HepG2 (cell line): ENCODE data around the gene HIPK2. TPM values are rescaled to one million over a fixed set of nuclear protein-coding genes. Genes with fewer than 3 reads are reported as not detected.
A peak's percentile ranks its signal among the peaks of the same experiment; 100 is the strongest.

Experiments
- ASH2L ChIP-seq: fragments of 300-600, 200-600 bp; sonication (generic); IDR thresholded peaks from 2 replicates; pipeline ENCODE4 v1.7.0; 2017; ENCODE audit warnings: low read depth, mild to moderate bottlenecking, moderate library complexity, mixed read lengths, low read length; ENCODE audit not compliant: insufficient read length
- EED ChIP-seq: sonication (generic); formaldehyde crosslinking; IDR thresholded peaks from 2 replicates; pipeline ENCODE4 v1.5.0; 2020; ENCODE audit warnings: mild to moderate bottlenecking, missing genetic modification reagents
- FUBP1 ChIP-seq: sonication (generic); formaldehyde crosslinking; IDR thresholded peaks from 2 replicates; pipeline ENCODE4 v1.5.1; 2020; ENCODE audit warnings: missing genetic modification reagents, mild to moderate bottlenecking, borderline replicate concordance
- GTF2F1 ChIP-seq: fragments of 150-350 bp; IDR thresholded peaks from 2 replicates; pipeline ENCODE4 v1.6.1; 2014; ENCODE audit warnings: low read length
- HNF4A ChIP-seq: sonication (generic); formaldehyde crosslinking; IDR thresholded peaks from 2 replicates; pipeline ENCODE4 v1.4.0; 2020; ENCODE audit warnings: missing genetic modification reagents
- KDM1A ChIP-seq: IDR thresholded peaks from 2 replicates; pipeline ENCODE4 v1.6.1; 2016; ENCODE audit warnings: missing compliant biosample characterization
- KDM3A ChIP-seq: IDR thresholded peaks from 2 replicates; pipeline ENCODE4 v1.6.1; 2018; ENCODE audit warnings: low read depth, missing compliant biosample characterization
- NCOA5 ChIP-seq: sonication (generic); formaldehyde crosslinking; IDR thresholded peaks from 2 replicates; pipeline ENCODE4 v1.4.0; 2020; ENCODE audit warnings: missing genetic modification reagents
- PAF1 ChIP-seq: IDR thresholded peaks from 2 replicates; pipeline ENCODE4 v1.6.1; 2016; ENCODE audit warnings: missing genetic modification reagents, missing compliant biosample characterization
- UBTF ChIP-seq: sonication (generic); formaldehyde crosslinking; IDR thresholded peaks from 2 replicates; pipeline ENCODE4 v1.4.0; 2020; ENCODE audit warnings: mild to moderate bottlenecking, missing genetic modification reagents
- ZBTB1 ChIP-seq: sonication (generic); formaldehyde crosslinking; IDR thresholded peaks from 2 replicates; pipeline ENCODE4 v1.4.0; 2020; ENCODE audit warnings: missing genetic modification reagents, borderline replicate concordance
- ZFP1 ChIP-seq: IDR thresholded peaks from 2 replicates; pipeline ENCODE4 v1.6.1; 2016
- ZNF20 ChIP-seq: sonication (generic); formaldehyde crosslinking; IDR thresholded peaks from 2 replicates; pipeline ENCODE4 v1.4.0; 2020; ENCODE audit warnings: mild to moderate bottlenecking, moderate library complexity, missing genetic modification reagents
- ZNF282 ChIP-seq: fragments of 450-650 bp; IDR thresholded peaks from 2 replicates; pipeline ENCODE4 v1.6.1; 2018; ENCODE audit not compliant: partially characterized antibody
- ZNF3 ChIP-seq: IDR thresholded peaks from 2 replicates; pipeline ENCODE4 v1.7.0; 2017; ENCODE audit warnings: inconsistent platforms
- ZNF567 ChIP-seq: sonication (generic); formaldehyde crosslinking; IDR thresholded peaks from 2 replicates; pipeline ENCODE4 v1.8.1; 2023; ENCODE audit warnings: mild to moderate bottlenecking, missing genetic modification reagents, borderline replicate concordance
- ZNF597 ChIP-seq: sonication (generic); formaldehyde crosslinking; IDR thresholded peaks from 2 replicates; pipeline ENCODE4 v1.5.0; 2020; ENCODE audit warnings: missing genetic modification reagents
- ZNF670 ChIP-seq: sonication (generic); formaldehyde crosslinking; IDR thresholded peaks from 2 replicates; pipeline ENCODE4 v1.8.0; 2022; ENCODE audit warnings: mild to moderate bottlenecking, missing genetic modification reagents, borderline replicate concordance
- ZNF678 ChIP-seq: sonication (generic); formaldehyde crosslinking; IDR thresholded peaks from 2 replicates; pipeline ENCODE4 v1.4.0; 2020; ENCODE audit warnings: mild to moderate bottlenecking, missing genetic modification reagents
- ZNF687 ChIP-seq: sonication (generic); formaldehyde crosslinking; IDR thresholded peaks from 2 replicates; pipeline ENCODE4 v1.5.1; 2020; ENCODE audit warnings: mild to moderate bottlenecking, missing genetic modification reagents, moderate library complexity
- polyA plus RNA-seq, 8 experiments: library from polyadenylated mRNA; depleted of rRNA in 3 of 8; stranded (reverse) in 7 of 8; unstranded in 1 of 8; fragments of >200 nt; fragmentation: Illumina TruSeq in 4 of 8; extraction: Trizol in 4 of 8; gene quantifications; 2 replicates each; pipeline versions ENCODE4 v1.2.1 to v1.2.3, GENCODE V29; 2011 to 2016; ENCODE audit warnings: low read depth in 4 of 8, missing spikeins in 1 of 8, mixed read lengths in 1 of 8; ENCODE audit not compliant: insufficient read depth in 1 of 8
- total RNA-seq, 5 experiments: library from RNA; depleted of rRNA; stranded (reverse); fragments of >200 nt; fragmentation: Illumina TruSeq; extraction: Trizol; gene quantifications; 2 replicates each; pipeline ENCODE4 v1.2.3, GENCODE V29; 2016; ENCODE audit warnings: low read depth in 1 of 5

HIPK2 gene
- total and polyA plus RNA-seq, 2 of the 13 experiments (the other 11 are each of a cell fraction or from before 2014, with no cell fraction given): 14.4 to 20.2 TPM

GRCh38 chr7:139679731-139680594, 97.8 kb downstream of the HIPK2 start (continued):
- TF ChIP-seq UBTF (CRISPR knock-in tag) (0 out of 2 replicates have a peak, but pooled peaks have one; percentile 22), ZBTB1 (CRISPR knock-in tag) (no peak), ZFP1 (CRISPR knock-in tag) (no peak), ZNF687 (CRISPR knock-in tag) (peak; percentile 79), HNF4A (CRISPR knock-in tag) (peak; percentile 91), ZNF597 (CRISPR knock-in tag) (no peak), ZNF282 (no peak), ZNF567 (CRISPR knock-in tag) (no peak), PAF1 (no peak), ZNF678 (CRISPR knock-in tag) (no peak), ZNF20 (no peak), ZNF670 (CRISPR knock-in tag) (no peak), GTF2F1 (no peak), KDM1A (CRISPR knock-in tag) (no peak), KDM3A (CRISPR knock-in tag) (no peak), ASH2L (no peak), NCOA5 (CRISPR knock-in tag) (no peak), EED (no peak), ZNF3 (CRISPR knock-in tag) (no peak), FUBP1 (CRISPR knock-in tag) (no peak)
